HepG2 (cell line): ENCODE measurements around the gene KRT14. TPM values are rescaled to one million over a fixed set of nuclear protein-coding genes. Genes with fewer than 3 reads are reported as not detected.

Experiments used
- ATAC-seq: fragments of 200-7000 bp; cut with Tn5 transposase; 3 replicates; pipeline ENCODE4 v1.9.1; 2020; ENCODE audit warnings: mild to moderate bottlenecking, moderate library complexity
- BruUV-seq: library from RNA; stranded (reverse); fragments of 400-500 nt; replicated peaks from 2 replicates; lab custom pipeline; 2021; lab: Mats Ljungman, UMichigan
- CTCF ChIA-PET: fragments of 300-600 bp; formaldehyde crosslinking; extraction: SDS; loops from one replicate; lab custom pipeline; 2021; ENCODE audit warnings: low total read pairs, inconsistent platforms, low intra/inter-chr PET ratio; lab: Yijun Ruan, JAX
- POLR2A ChIA-PET: fragments of 350-600 bp; sonication (Branson Sonifier 250); formaldehyde crosslinking; loops from one replicate; lab custom pipeline; 2020; ENCODE audit warnings: antibody characterized with exemption, inconsistent platforms; lab: Yijun Ruan, JAX
- DNase-seq: peaks from one replicate; pipeline ENCODE4 v3.0.0-alpha.2; 2015; ENCODE audit warnings: low spot score
- FAIRE-seq: peaks from 3 replicates; lab custom pipeline; 2011; peaks lifted over from hg19 to GRCh38; lab: Jason Lieb, UNC
- H2AFZ ChIP-seq: one replicate; pipeline ENCODE4 v1.6.1; 2011; ENCODE audit warnings: low read length, inconsistent platforms
- H3K27ac ChIP-seq: fragments of 300-600 bp; 3 replicates; pipeline ENCODE4 v1.8.0; 2011; ENCODE audit warnings: mixed run types, mild to moderate bottlenecking, mixed read lengths, low read length, inconsistent platforms; ENCODE audit not compliant: insufficient read depth; ENCODE audit errors: extremely low read length
- H3K27me3 ChIP-seq, 2 experiments: fragments of 200-600 bp in 1 of 2; 2 replicates in 1 of 2; 3 replicates in 1 of 2; pipeline versions ENCODE4 v1.6.0 to v1.8.0; 2011; ENCODE audit warnings: low read length in 2 of 2, mild to moderate bottlenecking in 2 of 2, moderate library complexity in 2 of 2, inconsistent platforms in 1 of 2; ENCODE audit not compliant: insufficient read depth in 2 of 2, control insufficient read depth in 1 of 2
- H3K36me3 ChIP-seq, 2 experiments: fragments of 200-600 bp in 1 of 2; replicated peaks in 1 of 2; 2 replicates in 1 of 2; 3 replicates in 1 of 2; pipeline versions ENCODE4 v1.5.1 to v1.8.0; 2011; ENCODE audit warnings: low read length in 2 of 2, inconsistent platforms in 1 of 2; ENCODE audit not compliant: insufficient read depth in 2 of 2, control insufficient read depth in 1 of 2
- H3K4me1 ChIP-seq: 2 replicates; pipeline ENCODE4 v1.5.1; 2012; ENCODE audit warnings: low read length, inconsistent platforms; ENCODE audit not compliant: insufficient read depth
- H3K4me2 ChIP-seq: 2 replicates; pipeline ENCODE4 v1.6.0; 2011; ENCODE audit warnings: low read depth, low read length, inconsistent platforms
- H3K4me3 ChIP-seq, 3 experiments: fragments of 200-600 bp in 1 of 3; sonication (generic), shearing (Covaris generic) in 1 of 3; replicated peaks in 1 of 3; 2 replicates each; pipeline ENCODE4 v1.5.1; 2011 to 2016; ENCODE audit warnings: low read length in 3 of 3, inconsistent platforms in 2 of 3, low read depth in 2 of 3, mild to moderate bottlenecking in 2 of 3, control low read depth in 1 of 3, mixed read lengths in 1 of 3; ENCODE audit not compliant: insufficient read depth in 1 of 3
- H3K79me2 ChIP-seq: one replicate; pipeline ENCODE4 v1.6.1; 2011; ENCODE audit warnings: low read length, inconsistent platforms; ENCODE audit not compliant: insufficient read depth
- H3K9ac ChIP-seq: 2 replicates; pipeline ENCODE4 v1.6.0; 2011; ENCODE audit warnings: mild to moderate bottlenecking, low read depth, low read length, inconsistent platforms; ENCODE audit not compliant: insufficient read depth
- H3K9me3 ChIP-seq: 2 replicates; pipeline ENCODE4 v1.5.1; 2012; ENCODE audit warnings: mild to moderate bottlenecking, low read length
- H4K20me1 ChIP-seq: 2 replicates; pipeline ENCODE4 v1.6.0; 2011; ENCODE audit warnings: inconsistent platforms, mild to moderate bottlenecking, low read length, moderate library complexity; ENCODE audit not compliant: insufficient read depth
- ATF7 ChIP-seq, 2 experiments: fragments of 450-650 bp in 1 of 2; sonication (generic) in 1 of 2; formaldehyde crosslinking in 1 of 2; IDR thresholded peaks; 2 replicates each; pipeline versions ENCODE4 v1.4.0 to v1.6.1; 2016 to 2020; ENCODE audit warnings: antibody characterized with exemption in 1 of 2, mild to moderate bottlenecking in 1 of 2, missing genetic modification reagents in 1 of 2
- CHCHD3 ChIP-seq: sonication (generic); formaldehyde crosslinking; IDR thresholded peaks from 2 replicates; pipeline ENCODE4 v1.8.0; 2022; ENCODE audit warnings: mild to moderate bottlenecking, missing genetic modification reagents, moderate library complexity
- FOXP1 ChIP-seq, 2 experiments: fragments of 450-650 bp in 1 of 2; IDR thresholded peaks; 2 replicates each; pipeline ENCODE4 v1.6.1; 2017 to 2018; ENCODE audit warnings: antibody characterized with exemption in 1 of 2
- FUBP1 ChIP-seq: sonication (generic); formaldehyde crosslinking; IDR thresholded peaks from 2 replicates; pipeline ENCODE4 v1.5.1; 2020; ENCODE audit warnings: missing genetic modification reagents, mild to moderate bottlenecking, borderline replicate concordance
- HOMEZ ChIP-seq: IDR thresholded peaks from 2 replicates; pipeline ENCODE4 v1.6.1; 2016; ENCODE audit warnings: low read depth
- PAF1 ChIP-seq: IDR thresholded peaks from 2 replicates; pipeline ENCODE4 v1.6.1; 2016; ENCODE audit warnings: missing genetic modification reagents, missing compliant biosample characterization
- RXRB ChIP-seq: IDR thresholded peaks from 2 replicates; pipeline ENCODE4 v1.6.1; 2016; ENCODE audit warnings: borderline replicate concordance, missing genetic modification reagents, missing compliant biosample characterization
- ZFP37 ChIP-seq: sonication (generic); formaldehyde crosslinking; IDR thresholded peaks from 2 replicates; pipeline ENCODE4 v1.4.0; 2020; ENCODE audit warnings: missing genetic modification reagents, borderline replicate concordance
- ZFP82 ChIP-seq: sonication (generic); formaldehyde crosslinking; IDR thresholded peaks from 2 replicates; pipeline ENCODE4 v1.5.1; 2020; ENCODE audit warnings: mild to moderate bottlenecking, missing genetic modification reagents, borderline replicate concordance
- ZNF512 ChIP-seq: sonication (generic); formaldehyde crosslinking; IDR thresholded peaks from 2 replicates; pipeline ENCODE4 v1.4.0; 2020; ENCODE audit warnings: mild to moderate bottlenecking, missing genetic modification reagents
- ZNF597 ChIP-seq: sonication (generic); formaldehyde crosslinking; IDR thresholded peaks from 2 replicates; pipeline ENCODE4 v1.5.0; 2020; ENCODE audit warnings: missing genetic modification reagents
- ZNF616 ChIP-seq: sonication (generic); formaldehyde crosslinking; IDR thresholded peaks from 2 replicates; pipeline ENCODE4 v1.5.0; 2020; ENCODE audit warnings: low read depth, mild to moderate bottlenecking, missing genetic modification reagents
- WGBS: methylation state at CpG from one replicate; pipeline ENCODE4 v1.1.6; 2017; ENCODE audit warnings: low lambda C conversion rate; 5-methylcytosine and 5-hydroxymethylcytosine counted together
- in situ Hi-C: cut with HindIII; loops from 2 replicates; pipeline ENCODE4 v1.10.0; 2017; ENCODE audit warnings: low pct_unique_long_range_greater_than_20kb; ENCODE audit not compliant: extremely low pct_ligation_motif_present
- intact Hi-C: fragments of 100-400 bp; cut with micrococcal nuclease; formaldehyde crosslinking; loops from one replicate; pipeline ENCODE4 v1.10.0; 2022; ENCODE audit not compliant: unreplicated experiment
- polyA plus RNA-seq, 8 experiments: library from polyadenylated mRNA; depleted of rRNA in 3 of 8; stranded (reverse) in 7 of 8; unstranded in 1 of 8; fragments of >200 nt; fragmentation: Illumina TruSeq in 4 of 8; extraction: Trizol in 4 of 8; gene quantifications; 2 replicates each; pipeline versions ENCODE4 v1.2.1 to v1.2.3, GENCODE V29; 2011 to 2016; ENCODE audit warnings: low read depth in 4 of 8, missing spikeins in 1 of 8, mixed read lengths in 1 of 8; ENCODE audit not compliant: insufficient read depth in 1 of 8
- total RNA-seq, 5 experiments: library from RNA; depleted of rRNA; stranded (reverse); fragments of >200 nt; fragmentation: Illumina TruSeq; extraction: Trizol; gene quantifications; 2 replicates each; pipeline ENCODE4 v1.2.3, GENCODE V29; 2016; ENCODE audit warnings: low read depth in 1 of 5

Gene KRT14
- total and polyA plus RNA-seq, 2 of the 13 experiments (the other 11 are each of a cell fraction or from before 2014, with no cell fraction given): 0.09 TPM; not detected in 1

- POLR2A ChIA-PET: interaction anchor here (0.9 to 1.4 kb wide), 2 partner anchors 9 to 11 kb away, joined by 4 read pairs; partner anchors contain the start of gene KRT19
- Histone ChIP-seq H3K27ac (no peak overlapping the region), H3K4me2 (peak overlapping the region; percentile 36; the same call in 1 of the 2 replicates), H3K9ac (no peak overlapping the region), H3K4me3 (no peak overlapping the region; a peak in 1 of 6 replicates), H3K4me1 (peaks cover 70% of the 10 kb centered on the region), H3K9me3 (no peaks in the 10 kb centered on the region), H2AFZ (no peak overlapping the region), H3K27me3 (peaks cover 2 to 12% of the 10 kb centered on the region in 2 experiments; a peak in 1 of 5 replicates), H3K79me2 (no peaks in the 10 kb centered on the region), H3K36me3 (no peaks in the 10 kb centered on the region), H4K20me1 (no peaks in the 10 kb centered on the region)
- no peak for FAIRE-seq
- CTCF ChIA-PET: no interaction called here
- no peak for DNase-seq
- 33% methylated on average over 7 of the region's 7 CpGs for WGBS
- in situ Hi-C loops: no loop called here
- ATAC-seq: no peak
- BruUV-seq: no TSS peak
- intact Hi-C loops: loop anchor here (10.0 kb wide), 1 partner anchor 123 kb away; no protein-coding TSS in a partner anchor
- TF ChIP-seq HOMEZ (no peak), ATF7 (IDR thresholded peaks at IDR 0.05) (no peak), ATF7 (CRISPR knock-in tag; IDR thresholded peaks at IDR 0.05) (no peak), FUBP1 (no peak), ZNF512 (CRISPR knock-in tag) (no peak), CHCHD3 (CRISPR knock-in tag) (no peak), ZNF616 (CRISPR knock-in tag) (no peak), FOXP1 (IDR thresholded peaks at IDR 0.05) (no peak), FOXP1 (CRISPR knock-in tag; IDR thresholded peaks at IDR 0.05) (no peak), ZFP37 (CRISPR knock-in tag) (no peak), RXRB (no peak), ZFP82 (CRISPR knock-in tag) (no peak), PAF1 (CRISPR knock-in tag) (no peak), ZNF597 (CRISPR knock-in tag) (no peak)
Measured at GRCh38 chr17:41537614-41537954, 49.1 kb downstream of the KRT14 start.
